AG04450 (cell line): ENCODE results near the gene CLEC2A. TPM values are rescaled to one million over a fixed set of nuclear protein-coding genes. Genes with fewer than 3 reads are reported as not detected.
"Not testable (repeated sequence)": the region's sequence is repeated elsewhere in the genome, so short reads cannot be mapped to it uniquely, and the experiment has no call there.

Source experiments
- CTCF ChIA-PET: fragments of 300-600, 350-600 bp; formaldehyde crosslinking; extraction: SDS; loops from one replicate; lab custom pipeline; 2022; ENCODE audit warnings: antibody characterized with exemption, inconsistent platforms; lab: Charles Lee
- POLR2A ChIA-PET: fragments of 350-600 bp; formaldehyde crosslinking; extraction: SDS; loops from one replicate; lab custom pipeline; 2021; ENCODE audit warnings: antibody characterized with exemption, inconsistent platforms; lab: Yijun Ruan, JAX
- DNase-seq: peaks from one replicate; pipeline ENCODE4 v3.0.0-alpha.2; 2011; ENCODE audit warnings: low read depth, low spot score
- H3K27ac ChIP-seq: one replicate; pipeline ENCODE4 v1.5.1; 2012; ENCODE audit warnings: low read depth, low read length, control low read depth
- H3K27me3 ChIP-seq: one replicate; pipeline ENCODE4 v1.6.0; 2012; ENCODE audit warnings: low read length; ENCODE audit not compliant: control insufficient read depth, insufficient read depth
- H3K4me3 ChIP-seq: 2 replicates; pipeline ENCODE4 v1.5.1; 2011; ENCODE audit warnings: mild to moderate bottlenecking, low read depth, low read length, control low read depth
- H3K9me3 ChIP-seq: 2 replicates; pipeline ENCODE4 v1.5.1; 2012; ENCODE audit warnings: low read length; ENCODE audit not compliant: control insufficient read depth, insufficient read depth
- CTCF ChIP-seq: IDR thresholded peaks from 2 replicates; pipeline ENCODE4 v1.5.1; 2011; ENCODE audit warnings: low read depth, low read length, control low read depth, inconsistent platforms
- polyA plus RNA-seq: library from polyadenylated mRNA; depleted of rRNA; stranded (reverse); fragments of >200 nt; gene quantifications from 2 replicates; pipeline ENCODE4 v1.2.3, GENCODE V29; 2011

The CLEC2A gene
- polyA plus RNA-seq, 1 experiment: not detected

- no peak overlapping the region for H3K27ac ChIP-seq
- ChIA-PET CTCF (no interaction called here), POLR2A (no interaction called here)
- H3K9me3 ChIP-seq: no peaks in the 10 kb centered on the region
- H3K4me3 ChIP-seq: no peak overlapping the region
- H3K27me3 ChIP-seq: peaks cover 2% of the 10 kb centered on the region
- no peak for TF ChIP-seq CTCF
- DNase-seq: no peak
Measured at GRCh38 chr12:9960590-9960989, 28.4 kb upstream of the CLEC2A start.

- no peak overlapping the region for H3K27ac ChIP-seq
- H3K4me3 ChIP-seq: no peak overlapping the region
- CTCF ChIA-PET: no interaction called here
- TF ChIP-seq CTCF: no peak
- POLR2A ChIA-PET: interaction anchor here (0.7 kb wide), 1 partner anchor 36 kb away, joined by 3 read pairs; no protein-coding TSS in a partner anchor
- H3K9me3 ChIP-seq: no peaks in the 10 kb centered on the region
- peaks cover 2% of the 10 kb centered on the region for H3K27me3 ChIP-seq
- no peak for DNase-seq
Measured at GRCh38 chr12:9957834-9958233, 25.7 kb upstream of the CLEC2A start.

GRCh38 chr12:9952954-9953729, 21.0 kb upstream of the CLEC2A start:
- DNase-seq, CTCF ChIA-PET, POLR2A ChIA-PET: not testable (repeated sequence)

GRCh38 chr12:9951026-9951675, 19.0 kb upstream of the CLEC2A start:
- ChIA-PET POLR2A (no interaction called here), CTCF (no interaction called here)
- Histone ChIP-seq H3K27me3 (no peaks in the 10 kb centered on the region), H3K4me3 (no peak overlapping the region), H3K27ac (no peak overlapping the region), H3K9me3 (no peaks in the 10 kb centered on the region)
- DNase-seq: no peak
- TF ChIP-seq CTCF: no peak

More at GRCh38 chr12:9952954-9953729, 21.0 kb upstream of the CLEC2A start:
- not testable (repeated sequence) for H3K27me3 ChIP-seq, H3K4me3 ChIP-seq, H3K27ac ChIP-seq, H3K9me3 ChIP-seq

- no peak for TF ChIP-seq CTCF
- Histone ChIP-seq H3K4me3 (no peak overlapping the region), H3K27ac (no peak overlapping the region), H3K27me3 (no peaks in the 10 kb centered on the region), H3K9me3 (no peaks in the 10 kb centered on the region)
- DNase-seq: no peak
- ChIA-PET POLR2A (no interaction called here), CTCF (no interaction called here)
Measured at GRCh38 chr12:9948606-9949296, 16.6 kb upstream of the CLEC2A start.
